GM20431 (cell line): ENCODE measurements around the gene TTL.
"Not testable (repeated sequence)": the region's sequence is repeated elsewhere in the genome, so short reads cannot be mapped to it uniquely, and the experiment has no call there.

Experiments used
- in situ Hi-C: fragments of 300-500 bp; cut with MseI, MboI; formaldehyde crosslinking; loops from one replicate; pipeline ENCODE4 v1.15.0; 2020; ENCODE audit warnings: low sequenced_read_pairs; ENCODE audit not compliant: unreplicated experiment

TTL gene

DNA sequence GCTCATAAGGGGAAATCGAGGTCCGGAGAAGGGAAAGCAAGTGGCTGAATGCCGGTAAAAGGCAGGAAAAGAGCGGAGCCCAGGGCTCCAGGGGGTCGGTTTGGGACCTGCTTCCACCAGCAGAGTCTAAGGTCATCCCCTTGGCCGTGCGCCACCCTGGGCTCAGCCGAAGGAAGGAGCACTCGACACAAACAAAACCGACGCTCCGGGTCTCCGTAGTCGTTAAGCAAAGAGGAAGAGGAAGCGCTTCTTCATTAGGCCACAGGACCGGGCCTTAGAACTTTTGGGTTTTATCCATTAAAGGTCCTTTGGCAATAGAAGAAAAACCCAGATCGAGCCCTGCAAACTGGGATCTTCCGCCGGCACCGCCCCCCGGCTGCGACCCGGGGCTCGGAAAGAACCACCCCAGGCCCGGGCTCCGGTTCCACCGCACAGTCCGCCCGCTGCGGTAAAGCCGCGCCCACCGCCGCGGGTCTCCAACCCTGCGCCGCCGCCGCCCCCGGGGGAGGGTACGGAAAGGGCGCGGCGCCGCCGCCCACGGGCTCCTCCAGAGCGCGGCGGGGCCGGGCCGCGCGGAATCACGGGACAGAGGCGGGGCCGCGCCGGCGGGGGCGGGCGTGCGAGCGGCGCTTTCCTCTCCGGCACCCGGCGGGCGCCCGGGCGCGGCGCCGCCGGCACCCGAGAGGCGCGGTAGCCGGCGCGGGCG lies at the start of gene TTL:
TSS of gene TTL (plus strand) at position 629 of the 706 bp plus-strand sequence. CDS start 189 bp downstream, outside the sequence.
- in situ Hi-C loops: no loop called here

- in situ Hi-C loops: not testable (repeated sequence)
Observed at GRCh38 chr2:112432390-112432734, 49.6 kb upstream of the TTL start.

GRCh38 chr2:112432735-112433479 lies 49.0 kb upstream of the TTL start:
- in situ Hi-C loops: not testable (repeated sequence)

DNA sequence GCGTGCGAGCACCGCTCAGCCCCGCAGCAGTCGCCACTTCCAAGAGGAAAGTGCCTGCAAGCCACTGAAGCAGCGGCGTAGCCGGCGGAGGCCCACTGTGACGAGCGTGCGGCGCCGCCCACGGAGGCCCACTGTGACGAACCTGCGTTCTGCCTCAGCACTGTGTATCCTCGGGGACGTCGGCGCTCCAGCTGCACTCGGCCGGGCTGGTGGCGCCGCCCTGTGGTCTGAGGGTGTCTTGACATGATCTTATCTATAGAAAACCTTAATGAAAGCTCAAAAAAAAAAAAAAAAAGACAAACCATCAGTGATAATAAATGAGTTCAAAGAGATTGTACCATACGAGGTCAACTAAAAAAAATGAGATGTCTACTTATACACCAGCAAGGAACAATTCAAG lies 48.5 kb upstream of the TTL start, which contains the start of gene RGPD8:
TSS of gene RGPD8 (minus strand) at position 166 of the 400 bp plus-strand sequence. CDS start 192 bp downstream, outside the sequence.
- in situ Hi-C loops: not testable (repeated sequence)

DNA sequence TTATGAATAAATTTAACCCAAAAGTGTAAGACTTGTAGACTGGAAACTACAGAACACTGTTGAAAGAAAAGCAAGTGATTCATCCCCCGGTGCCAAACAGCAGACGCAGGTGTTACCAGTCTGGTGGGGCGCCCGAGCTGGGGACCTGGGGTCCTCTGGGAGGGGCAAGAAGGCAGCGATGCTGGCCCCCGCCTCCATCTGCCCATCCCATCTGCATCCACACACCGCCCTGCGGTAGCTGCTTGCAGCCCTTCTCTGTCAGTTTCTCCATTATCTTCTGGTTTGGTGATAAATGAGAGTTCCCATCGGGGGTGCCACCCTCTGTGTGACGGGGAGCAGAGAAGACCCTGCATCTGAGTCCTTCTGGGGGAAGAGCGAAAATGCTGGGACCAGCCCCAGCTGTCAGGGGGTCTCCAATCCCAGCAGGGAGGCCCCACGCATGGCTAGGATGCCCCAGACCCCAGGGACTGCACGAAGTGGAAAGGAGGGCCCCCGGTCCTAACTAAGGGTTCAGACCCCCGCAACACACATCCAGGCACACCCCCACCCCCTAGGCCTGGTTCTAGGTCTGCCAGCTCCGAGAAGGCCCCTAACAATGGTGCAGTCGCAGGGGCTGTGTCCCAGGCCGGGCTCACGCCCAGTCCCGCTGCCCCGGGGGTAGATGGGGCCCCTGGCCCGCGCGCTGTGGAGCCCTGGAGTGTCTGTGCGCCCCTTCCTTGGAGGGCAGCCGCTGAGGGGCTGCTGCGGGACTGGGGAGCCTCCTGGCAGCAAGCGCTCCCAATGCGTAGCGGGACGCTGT lies 47.8 kb upstream of the TTL start:
- in situ Hi-C loops: no loop called here

DNA sequence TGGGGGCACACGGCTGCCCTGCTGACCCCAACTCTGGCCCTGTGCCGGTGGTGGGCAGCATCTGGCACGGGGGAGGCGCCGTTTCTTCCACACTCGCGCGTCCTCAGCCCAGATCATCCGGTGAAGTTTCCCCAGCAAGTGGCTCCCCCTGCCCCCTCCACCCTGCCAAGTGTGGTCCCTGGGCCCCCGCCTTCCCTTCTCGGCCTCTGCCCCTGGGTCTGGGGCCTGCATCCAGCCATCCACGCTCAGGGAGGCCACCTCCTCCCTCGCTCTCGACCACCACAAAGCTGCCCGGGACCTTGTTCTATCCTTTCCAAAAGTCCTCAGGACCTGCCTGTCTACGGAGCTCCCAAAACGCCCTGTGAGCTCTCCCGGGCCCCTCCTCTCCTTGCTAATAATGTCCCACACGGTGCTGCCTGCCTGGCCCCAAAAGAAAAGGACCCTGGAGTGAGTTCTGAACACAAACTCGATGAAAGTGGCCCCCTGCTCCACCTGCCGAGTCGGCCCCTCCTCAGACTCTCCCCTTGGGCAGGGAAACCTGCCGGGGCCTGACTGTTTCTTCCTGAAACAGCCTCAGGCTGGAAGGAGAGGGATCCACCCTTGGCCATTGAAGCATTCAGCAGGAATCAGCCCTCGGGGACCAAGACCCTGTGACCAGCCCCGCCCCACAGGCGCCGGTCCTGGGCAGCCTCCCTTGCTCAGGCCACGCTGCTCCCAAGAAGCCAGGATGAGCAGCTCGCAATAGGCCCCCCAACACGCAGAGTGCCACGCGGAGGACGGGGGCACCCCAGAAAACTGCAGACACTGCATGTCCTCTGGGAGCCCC lies 46.9 kb upstream of the TTL start:
- in situ Hi-C loops: not testable (repeated sequence)

DNA sequence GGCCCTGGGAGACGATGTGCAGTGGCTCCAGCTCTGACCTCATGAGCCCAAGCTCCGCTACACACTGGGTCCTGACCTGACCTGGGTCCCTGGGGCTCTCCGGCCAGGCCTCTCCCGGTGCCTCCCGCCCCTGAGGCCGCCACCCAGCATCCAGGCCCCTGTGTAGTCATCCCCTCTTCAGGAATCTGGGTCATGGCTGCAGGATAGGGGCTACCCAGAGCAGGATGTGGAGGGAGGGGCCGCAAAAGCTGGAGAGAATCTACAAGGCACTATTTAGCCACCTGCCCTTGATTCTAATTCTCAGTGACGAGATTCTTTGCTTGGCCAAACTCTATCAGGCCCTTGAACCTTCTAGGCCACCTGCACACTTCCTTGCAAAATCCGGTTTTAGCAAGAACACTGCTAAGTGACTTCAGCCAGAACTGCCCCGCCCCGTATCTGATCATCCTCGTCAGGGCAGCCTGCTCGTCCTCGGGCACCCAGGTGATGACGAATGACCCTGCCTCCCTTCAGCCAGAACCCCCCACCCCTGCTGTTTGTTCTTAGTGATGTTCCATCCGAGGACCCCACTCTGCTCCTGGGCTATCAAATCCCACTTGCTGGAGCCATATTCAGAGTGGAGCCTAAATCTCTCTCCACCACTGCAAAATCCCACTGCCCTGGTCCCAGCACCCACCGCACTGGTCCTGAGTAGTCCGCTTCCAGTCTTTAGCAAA lies 46.1 kb upstream of the TTL start:
- in situ Hi-C loops: not testable (repeated sequence)

DNA sequence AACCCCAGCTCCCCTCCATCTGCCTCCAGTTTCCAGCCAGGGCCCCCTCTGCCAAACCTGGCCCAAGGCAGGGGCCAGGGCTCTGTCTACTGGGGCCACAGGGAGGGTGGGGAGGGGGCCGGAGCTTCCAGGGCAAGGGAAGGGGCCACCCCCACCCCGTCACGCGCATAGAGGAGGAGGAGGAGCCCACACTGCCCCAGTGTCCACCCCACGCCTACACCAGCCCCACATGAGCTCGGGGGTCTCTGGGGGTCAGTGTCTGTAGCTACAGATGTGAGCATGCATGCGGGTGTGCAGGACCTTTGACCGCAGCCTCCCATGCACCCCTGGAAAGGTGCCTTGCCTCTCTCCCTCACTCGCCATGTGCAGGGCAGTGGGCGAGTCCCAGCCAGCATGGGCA lies 45.0 kb upstream of the TTL start:
- in situ Hi-C loops: not testable (repeated sequence)

GRCh38 chr2:112437405-112437831 lies 44.5 kb upstream of the TTL start:
- in situ Hi-C loops: not testable (repeated sequence)

DNA sequence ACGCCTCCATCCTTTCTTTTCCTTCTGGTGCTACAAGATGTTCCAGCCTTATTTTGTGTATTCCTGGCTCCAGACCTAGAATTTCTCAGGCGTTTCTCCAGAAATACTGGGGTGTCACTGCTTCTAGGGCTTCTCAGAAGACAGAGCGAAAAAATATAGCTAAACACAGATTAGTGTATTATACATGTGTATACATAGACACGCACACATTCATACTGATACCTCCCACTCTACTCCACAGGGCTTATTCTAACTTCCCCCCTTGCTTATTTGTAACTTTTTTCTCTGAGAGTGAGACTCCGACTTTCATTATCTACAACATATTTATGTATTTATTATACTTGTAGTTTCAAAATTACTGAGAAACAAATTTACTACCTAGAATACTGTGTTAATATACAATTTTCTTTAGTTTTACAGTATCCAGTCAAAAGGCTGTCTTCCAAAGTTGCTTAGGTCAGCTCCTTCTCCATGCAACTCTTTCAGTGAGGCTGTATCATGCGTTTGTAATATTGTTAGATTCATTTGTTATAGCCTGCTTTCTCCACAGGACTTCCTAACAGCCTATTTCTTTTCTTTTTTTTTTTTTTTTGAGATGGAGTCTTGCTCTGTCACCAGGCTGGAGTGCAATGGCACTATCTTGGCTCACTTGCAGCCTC lies 43.2 kb upstream of the TTL start:
- in situ Hi-C loops: not testable (repeated sequence)

DNA sequence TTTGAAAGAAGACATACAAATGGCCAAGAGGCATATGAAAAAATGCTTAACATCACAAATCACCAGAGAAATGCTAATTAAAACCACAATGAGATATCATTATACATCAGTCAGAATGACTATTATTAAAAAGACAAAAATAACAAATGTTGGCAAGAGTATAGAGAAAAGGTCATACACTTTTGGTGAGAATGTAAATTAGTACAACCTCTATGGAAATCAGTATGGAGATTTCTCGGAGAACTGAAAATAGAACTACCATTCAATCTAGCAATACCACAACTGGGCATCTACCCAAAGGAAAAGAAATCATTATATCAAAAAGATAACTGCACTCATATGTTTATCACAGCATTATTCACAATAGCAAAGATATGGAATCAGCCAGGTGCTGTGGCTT lies 37.7 kb upstream of the TTL start:
- in situ Hi-C loops: not testable (repeated sequence)

- in situ Hi-C loops: loop anchor here (25.0 kb wide), 1 partner anchor 188 kb away; the partner anchor contains the start of gene ZC3H8
Observed at GRCh38 chr2:112449854-112450253, 32.1 kb upstream of the TTL start.

DNA sequence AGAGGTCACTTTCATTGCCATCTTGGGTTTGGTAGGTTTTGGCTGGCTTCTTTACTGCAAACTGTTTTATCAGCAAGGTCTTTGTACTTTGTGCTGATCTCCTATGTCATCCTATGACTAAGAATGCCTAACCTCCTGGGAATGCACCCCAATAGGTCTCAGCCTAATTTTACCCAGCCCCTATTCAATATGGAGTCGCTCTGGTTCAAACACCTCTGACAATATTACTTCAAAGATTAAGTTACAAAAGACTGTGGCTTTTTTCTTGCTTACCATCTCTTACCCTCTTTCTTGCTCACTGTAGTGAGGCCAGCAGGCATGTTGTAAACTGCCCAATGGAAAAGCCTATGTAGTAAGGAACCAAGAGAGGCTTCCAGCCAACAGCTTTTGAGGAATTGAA lies 30.6 kb upstream of the TTL start:
- in situ Hi-C loops: loop anchor here (25.0 kb wide), 1 partner anchor 189 kb away; the partner anchor contains the start of gene ZC3H8

DNA sequence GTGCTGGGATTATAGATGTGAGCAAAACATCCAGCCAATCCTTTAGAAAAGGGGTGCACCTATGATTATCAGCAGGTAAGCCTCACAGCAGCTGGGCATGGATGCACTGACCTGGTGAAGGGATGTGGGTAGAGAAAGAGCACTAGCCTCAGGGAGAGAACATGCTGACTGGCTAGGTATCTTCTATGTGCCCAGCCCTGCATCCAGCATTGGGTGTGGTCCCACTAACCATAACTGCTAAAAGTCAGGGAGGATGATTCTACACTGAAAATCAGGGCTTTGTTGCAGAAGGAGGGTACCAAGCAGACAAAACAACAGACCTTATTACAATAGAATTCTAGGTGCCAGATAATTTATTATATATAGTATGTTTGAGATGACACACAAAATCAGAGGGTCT lies 27.4 kb upstream of the TTL start:
- in situ Hi-C loops: loop anchor here (25.0 kb wide), 1 partner anchor 192 kb away; the partner anchor contains the start of gene ZC3H8

GRCh38 chr2:112459372-112459771 lies 22.6 kb upstream of the TTL start:
- in situ Hi-C loops: loop anchor here (25.0 kb wide), 1 partner anchor 197 kb away; the partner anchor contains the start of gene ZC3H8

DNA sequence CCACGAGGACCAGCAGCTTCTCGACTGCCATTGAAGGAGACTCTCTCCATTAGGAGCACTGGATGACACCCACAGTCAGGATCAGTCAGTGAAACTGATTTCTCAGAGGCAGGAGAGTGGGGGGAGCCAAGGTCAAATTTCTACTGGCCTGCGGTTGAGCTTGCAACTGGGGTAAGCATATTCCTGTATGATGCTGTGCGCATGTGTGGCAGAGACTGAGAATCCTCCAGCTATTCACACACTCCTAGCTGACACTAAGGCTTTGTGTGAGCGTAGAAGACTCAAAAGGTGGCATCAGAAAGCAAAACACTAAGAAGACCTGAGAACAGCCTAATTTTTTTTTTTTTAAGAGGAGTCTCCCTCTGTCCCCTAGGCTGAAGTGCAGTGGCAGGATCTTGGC lies 19.8 kb upstream of the TTL start:
- in situ Hi-C loops: loop anchor here (25.0 kb wide), 1 partner anchor 200 kb away; the partner anchor contains the start of gene ZC3H8

DNA sequence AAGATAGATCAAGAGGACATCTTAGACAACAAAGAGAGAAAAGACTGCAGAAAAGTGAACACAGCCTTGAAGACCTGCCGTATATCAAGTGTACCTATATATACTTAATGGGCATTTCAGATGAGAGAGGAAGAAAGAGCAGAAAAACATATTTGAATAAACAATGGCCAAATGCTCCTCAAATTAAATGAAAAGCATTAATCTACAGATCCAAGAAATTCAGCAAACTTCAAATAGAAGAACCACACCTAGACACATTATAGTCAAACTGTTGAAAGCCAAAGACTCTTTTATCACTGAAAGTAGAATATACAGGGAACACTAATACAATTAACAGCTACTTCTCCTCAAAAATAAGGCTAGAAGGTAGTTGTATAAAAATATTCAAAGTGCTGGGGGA lies 18.7 kb upstream of the TTL start:
- in situ Hi-C loops: loop anchor here (25.0 kb wide), 1 partner anchor 201 kb away; the partner anchor contains the start of gene ZC3H8

GRCh38 chr2:112465382-112465781 lies 16.6 kb upstream of the TTL start:
- in situ Hi-C loops: loop anchor here (25.0 kb wide), 1 partner anchor 203 kb away; the partner anchor contains the start of gene ZC3H8
